HCT116 (cell line): ENCODE measurements around the gene ADCY2.

Source experiments
- CBX3 ChIP-seq: IDR thresholded peaks from 2 replicates; pipeline ENCODE4 v1.6.1; 2012; ENCODE audit warnings: low read depth
- JUND ChIP-seq: IDR thresholded peaks from 2 replicates; pipeline ENCODE4 v1.6.1; 2012
- POLR2A ChIP-seq: IDR thresholded peaks from 2 replicates; pipeline ENCODE4 v1.7.0; 2011; ENCODE audit warnings: borderline replicate concordance; ENCODE audit not compliant: insufficient read depth, insufficient read length; ENCODE audit errors: extremely low read depth
- POLR2AphosphoS5 ChIP-seq: IDR thresholded peaks from 2 replicates; pipeline ENCODE4 v1.6.1; 2011; ENCODE audit warnings: mild to moderate bottlenecking, low read depth, low read length, moderate library complexity
- TCF7L2 ChIP-seq: IDR thresholded peaks from 2 replicates; pipeline ENCODE4 v1.7.0; 2011; ENCODE audit warnings: borderline replicate concordance, inconsistent platforms; ENCODE audit not compliant: insufficient read depth, insufficient read length; ENCODE audit errors: extremely low read depth
- YY1 ChIP-seq: IDR thresholded peaks from 2 replicates; pipeline ENCODE4 v1.6.1; 2011; ENCODE audit warnings: low read length, low read depth, moderate library complexity, mild to moderate bottlenecking; ENCODE audit not compliant: insufficient replicate concordance; ENCODE audit errors: extremely low read depth
- ZNF274 ChIP-seq: fragments of 200-500 bp; sonication (Bioruptor generic); IDR thresholded peaks from 2 replicates; pipeline ENCODE4 v1.6.1; 2014; ENCODE audit warnings: mild to moderate bottlenecking, low read depth, low read length, inconsistent platforms
- TF ChIP-seq, protein P1 (sequence below), 3 experiments: fragments of 200-600 bp in 1 of 3; sonication (generic) in 1 of 3; IDR thresholded peaks in 2 of 3; conservative IDR thresholded peaks in 1 of 3; 2 replicates each; pipeline ENCODE4 v1.5.1; 2012 to 2017; ENCODE audit warnings: low read depth in 2 of 3, low read length in 2 of 3, antibody characterized with exemption in 1 of 3, borderline replicate concordance in 1 of 3, control low read depth in 1 of 3, mild to moderate bottlenecking in 1 of 3, mixed read lengths in 1 of 3, mixed run types in 1 of 3, moderate library complexity in 1 of 3; ENCODE audit not compliant: insufficient read depth in 1 of 3
- TF ChIP-seq, protein P2 (sequence below): IDR thresholded peaks from 2 replicates; pipeline ENCODE4 v1.6.1; 2012
- TF ChIP-seq, protein P3 (sequence below): IDR thresholded peaks from 2 replicates; pipeline ENCODE4 v1.6.1; 2012; ENCODE audit warnings: low read depth

DNA sequence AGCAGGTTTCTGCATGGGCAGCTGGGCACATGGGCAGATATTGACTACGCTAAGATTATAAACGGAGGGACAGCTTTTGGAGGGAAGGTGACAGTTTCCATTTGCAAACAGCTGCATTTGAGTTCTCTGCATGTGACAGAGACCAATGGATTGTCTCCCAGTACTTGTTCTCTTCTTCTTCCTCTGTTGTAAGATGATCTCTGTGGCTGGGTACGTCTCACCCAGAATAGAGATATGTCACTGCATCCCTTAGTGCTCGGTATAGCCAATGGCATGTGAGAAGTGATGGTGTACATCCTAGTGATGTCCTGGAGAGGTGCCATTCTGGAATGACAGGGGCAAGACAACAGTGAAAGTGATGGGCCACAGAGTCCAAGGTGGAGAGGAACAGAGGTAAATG, 283.7 kb downstream of the ADCY2 start:
- TF ChIP-seq, protein P1, sequence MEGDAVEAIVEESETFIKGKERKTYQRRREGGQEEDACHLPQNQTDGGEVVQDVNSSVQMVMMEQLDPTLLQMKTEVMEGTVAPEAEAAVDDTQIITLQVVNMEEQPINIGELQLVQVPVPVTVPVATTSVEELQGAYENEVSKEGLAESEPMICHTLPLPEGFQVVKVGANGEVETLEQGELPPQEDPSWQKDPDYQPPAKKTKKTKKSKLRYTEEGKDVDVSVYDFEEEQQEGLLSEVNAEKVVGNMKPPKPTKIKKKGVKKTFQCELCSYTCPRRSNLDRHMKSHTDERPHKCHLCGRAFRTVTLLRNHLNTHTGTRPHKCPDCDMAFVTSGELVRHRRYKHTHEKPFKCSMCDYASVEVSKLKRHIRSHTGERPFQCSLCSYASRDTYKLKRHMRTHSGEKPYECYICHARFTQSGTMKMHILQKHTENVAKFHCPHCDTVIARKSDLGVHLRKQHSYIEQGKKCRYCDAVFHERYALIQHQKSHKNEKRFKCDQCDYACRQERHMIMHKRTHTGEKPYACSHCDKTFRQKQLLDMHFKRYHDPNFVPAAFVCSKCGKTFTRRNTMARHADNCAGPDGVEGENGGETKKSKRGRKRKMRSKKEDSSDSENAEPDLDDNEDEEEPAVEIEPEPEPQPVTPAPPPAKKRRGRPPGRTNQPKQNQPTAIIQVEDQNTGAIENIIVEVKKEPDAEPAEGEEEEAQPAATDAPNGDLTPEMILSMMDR (IDR thresholded peaks at IDR 0.05 in 2 of 3, conservative IDR thresholded peaks at IDR 0.05 in 1 of 3; ENCODE audit: borderline replicate concordance in 1 of 3, insufficient read depth in 1 of 3, low read depth in 2 of 3, low read length in 2 of 3) = no peak
- TF ChIP-seq POLR2A (no peak), CBX3 (no peak), JUND (no peak), POLR2AphosphoS5 (no peak), YY1 (no peak), TCF7L2 (no peak), ZNF274 (no peak)
- TF ChIP-seq, protein P2, sequence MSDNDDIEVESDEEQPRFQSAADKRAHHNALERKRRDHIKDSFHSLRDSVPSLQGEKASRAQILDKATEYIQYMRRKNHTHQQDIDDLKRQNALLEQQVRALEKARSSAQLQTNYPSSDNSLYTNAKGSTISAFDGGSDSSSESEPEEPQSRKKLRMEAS = no peak
- TF ChIP-seq, protein P3, sequence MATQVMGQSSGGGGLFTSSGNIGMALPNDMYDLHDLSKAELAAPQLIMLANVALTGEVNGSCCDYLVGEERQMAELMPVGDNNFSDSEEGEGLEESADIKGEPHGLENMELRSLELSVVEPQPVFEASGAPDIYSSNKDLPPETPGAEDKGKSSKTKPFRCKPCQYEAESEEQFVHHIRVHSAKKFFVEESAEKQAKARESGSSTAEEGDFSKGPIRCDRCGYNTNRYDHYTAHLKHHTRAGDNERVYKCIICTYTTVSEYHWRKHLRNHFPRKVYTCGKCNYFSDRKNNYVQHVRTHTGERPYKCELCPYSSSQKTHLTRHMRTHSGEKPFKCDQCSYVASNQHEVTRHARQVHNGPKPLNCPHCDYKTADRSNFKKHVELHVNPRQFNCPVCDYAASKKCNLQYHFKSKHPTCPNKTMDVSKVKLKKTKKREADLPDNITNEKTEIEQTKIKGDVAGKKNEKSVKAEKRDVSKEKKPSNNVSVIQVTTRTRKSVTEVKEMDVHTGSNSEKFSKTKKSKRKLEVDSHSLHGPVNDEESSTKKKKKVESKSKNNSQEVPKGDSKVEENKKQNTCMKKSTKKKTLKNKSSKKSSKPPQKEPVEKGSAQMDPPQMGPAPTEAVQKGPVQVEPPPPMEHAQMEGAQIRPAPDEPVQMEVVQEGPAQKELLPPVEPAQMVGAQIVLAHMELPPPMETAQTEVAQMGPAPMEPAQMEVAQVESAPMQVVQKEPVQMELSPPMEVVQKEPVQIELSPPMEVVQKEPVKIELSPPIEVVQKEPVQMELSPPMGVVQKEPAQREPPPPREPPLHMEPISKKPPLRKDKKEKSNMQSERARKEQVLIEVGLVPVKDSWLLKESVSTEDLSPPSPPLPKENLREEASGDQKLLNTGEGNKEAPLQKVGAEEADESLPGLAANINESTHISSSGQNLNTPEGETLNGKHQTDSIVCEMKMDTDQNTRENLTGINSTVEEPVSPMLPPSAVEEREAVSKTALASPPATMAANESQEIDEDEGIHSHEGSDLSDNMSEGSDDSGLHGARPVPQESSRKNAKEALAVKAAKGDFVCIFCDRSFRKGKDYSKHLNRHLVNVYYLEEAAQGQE = no peak
